Measurements from ENCODE around the gene ERCC6L2. TPM values are rescaled to one million over a fixed set of nuclear protein-coding genes. Genes with fewer than 3 reads are reported as not detected.

Gene ERCC6L2
- total RNA-seq, 4 donors from 2014 or later, result 82.0 to 128 (median 108) TPM

DNA sequence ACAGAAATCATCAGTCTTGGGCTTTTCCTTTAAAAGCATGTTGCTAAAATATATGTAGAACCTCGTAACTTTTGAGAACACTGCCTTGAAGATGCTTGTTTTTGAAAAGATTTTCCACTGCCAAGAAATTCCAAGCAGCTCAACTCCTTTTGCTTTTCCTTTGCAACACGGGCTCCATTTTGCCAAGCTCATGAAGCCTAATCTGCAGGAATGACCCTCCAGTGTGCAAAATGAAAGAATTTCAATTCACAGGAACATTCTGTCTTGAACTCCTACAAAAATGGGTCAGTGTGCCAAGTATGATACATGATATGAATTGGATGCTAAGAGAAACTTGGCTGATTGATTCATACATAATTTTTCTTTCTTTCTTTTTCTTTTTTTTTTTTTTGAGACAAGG lies 35.4 kb upstream of the ERCC6L2 start:
- H3K4me3 ChIP-seq, result no peak overlapping the region
- WGBS, 2 donors, result 15 to 25% methylated on average over 2 of the region's 2 CpGs
- no peaks in the 10 kb centered on the region for H3K36me3 ChIP-seq
- no peaks in the 10 kb centered on the region for H3K9me3 ChIP-seq
- no peak for TF ChIP-seq POLR2A (IDR thresholded peaks at IDR 0.05)
- TF ChIP-seq CTCF (IDR thresholded peaks at IDR 0.05), result no peak
- TF ChIP-seq EP300 (IDR thresholded peaks at IDR 0.05), result no peak
- no peak for DNase-seq (ENCODE audit: low spot score in 2 of 2)
- H3K27ac ChIP-seq, result no peak overlapping the region
- peaks cover 0 to 21% (median 2%) of the 10 kb centered on the region in 4 donors for H3K4me1 ChIP-seq
- H3K27me3 ChIP-seq, result no peaks in the 10 kb centered on the region

DNA sequence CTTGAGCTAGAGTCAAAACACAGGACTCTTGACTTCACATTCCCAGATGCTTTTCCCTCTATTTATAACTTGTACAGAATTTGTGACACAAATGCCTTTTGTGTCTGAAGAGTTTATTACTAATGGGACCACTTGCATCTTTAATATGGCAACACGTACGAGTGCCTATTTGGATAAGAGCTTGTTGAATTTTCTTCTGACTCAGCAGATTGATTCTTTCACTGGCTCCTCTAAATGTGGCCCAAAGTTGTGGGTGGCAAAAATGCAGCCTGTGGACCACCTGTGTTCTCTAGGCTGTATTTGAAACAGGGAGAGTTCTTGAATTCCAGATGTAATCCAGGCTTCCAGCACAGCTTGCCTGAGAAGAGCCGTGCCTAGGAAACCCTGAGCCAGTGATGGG lies 34.1 kb upstream of the ERCC6L2 start:
- WGBS, 2 donors, result 69% methylated on average over 3 of the region's 3 CpGs

GRCh38 chr9:95845751-95846150 lies 29.7 kb upstream of the ERCC6L2 start:
- TF ChIP-seq EP300 (IDR thresholded peaks at IDR 0.05) (no peak), CTCF (IDR thresholded peaks at IDR 0.05) (no peak), POLR2A (IDR thresholded peaks at IDR 0.05) (no peak)
- no peak overlapping the region for H3K27ac ChIP-seq
- no peaks in the 10 kb centered on the region for H3K27me3 ChIP-seq
- WGBS, 2 donors, result 57 to 63% methylated on average over 1 of the region's 1 CpG
- no peaks in the 10 kb centered on the region for H3K9me3 ChIP-seq
- peaks cover 0 to 24% (median 0%) of the 10 kb centered on the region in 3 donors for H3K36me3 ChIP-seq
- H3K4me1 ChIP-seq, result peaks cover 0 to 4% (median 0%) of the 10 kb centered on the region in 4 donors
- no peak overlapping the region for H3K4me3 ChIP-seq
- no peak for DNase-seq (ENCODE audit: low spot score in 2 of 2)

More for the DNA sequence above, 34.1 kb upstream of the ERCC6L2 start:
- Histone ChIP-seq H3K4me3 (no peak overlapping the region), H3K9me3 (no peaks in the 10 kb centered on the region), H3K27me3 (no peaks in the 10 kb centered on the region), H3K36me3 (no peaks in the 10 kb centered on the region), H3K4me1 (peaks cover 0 to 21% (median 2%) of the 10 kb centered on the region in 4 donors), H3K27ac (no peak overlapping the region)
- no peak for TF ChIP-seq POLR2A (IDR thresholded peaks at IDR 0.05)
- TF ChIP-seq EP300 (IDR thresholded peaks at IDR 0.05), result no peak
- DNase-seq (ENCODE audit: low spot score in 2 of 2), result no peak

GRCh38 chr9:95848764-95849163 lies 26.7 kb upstream of the ERCC6L2 start:
- Histone ChIP-seq H3K4me3 (no peak overlapping the region), H3K9me3 (no peaks in the 10 kb centered on the region), H3K27ac (no peak overlapping the region), H3K27me3 (no peaks in the 10 kb centered on the region), H3K4me1 (peaks cover 0 to 17% (median 0%) of the 10 kb centered on the region in 4 donors), H3K36me3 (peaks cover 0 to 24% (median 0%) of the 10 kb centered on the region in 3 donors)
- DNase-seq (ENCODE audit: low spot score in 2 of 2), result no peak
- TF ChIP-seq POLR2A (IDR thresholded peaks at IDR 0.05), result no peak
- no peak for TF ChIP-seq EP300 (IDR thresholded peaks at IDR 0.05)
- no peak for TF ChIP-seq CTCF (IDR thresholded peaks at IDR 0.05)

GRCh38 chr9:95852059-95853032 lies 23.1 kb upstream of the ERCC6L2 start:
- TF ChIP-seq CTCF (IDR thresholded peaks at IDR 0.05) (no peak), EP300 (IDR thresholded peaks at IDR 0.05) (no peak), POLR2A (IDR thresholded peaks at IDR 0.05) (no peak)
- peaks cover 0 to 21% (median 0%) of the 10 kb centered on the region in 4 donors for H3K4me1 ChIP-seq
- no peaks in the 10 kb centered on the region for H3K27me3 ChIP-seq
- H3K9me3 ChIP-seq, result no peaks in the 10 kb centered on the region
- H3K4me3 ChIP-seq, result peak overlapping the region in 1 of 4 donors; percentile 7
- DNase-seq (ENCODE audit: low spot score in 2 of 2), result no peak
- H3K36me3 ChIP-seq, result peaks cover 0 to 22% (median 0%) of the 10 kb centered on the region in 3 donors
- H3K27ac ChIP-seq, result peak overlapping the region; percentile 10 to 78 (median 48)
- 24 to 28% methylated on average over 7 of the region's 7 CpGs for WGBS, 2 donors

Data from tibial nerve (tissue), 4 donors.